ENCODE measurements around the gene HBP1. TPM values are rescaled to one million over a fixed set of nuclear protein-coding genes. Genes with fewer than 3 reads are reported as not detected.
A peak's percentile ranks its signal among the peaks of the same experiment; 100 is the strongest.
"Not testable (repeated sequence)": the region's sequence is repeated elsewhere in the genome, so short reads cannot be mapped to it uniquely, and the experiment has no call there.

HBP1 gene
- total and polyA plus RNA-seq, 4 donors: 22.1 to 187 (median 46.1) TPM

GRCh38 chr7:107219563-107220244 lies 50.9 kb downstream of the HBP1 start:
- H3K27ac ChIP-seq (ENCODE audit: low read depth in 1 of 2, low read length in 1 of 2): peak overlapping the region in 1 of 2 donors; percentile 81
- peaks cover 0 to 2% (median 0%) of the 10 kb centered on the region in 4 donors for H3K9me3 ChIP-seq (ENCODE audit: control insufficient read depth in 4 of 4, insufficient read depth in 3 of 4, low read length in 3 of 4)
- no peak overlapping the region for H3K4me3 ChIP-seq
- 66 to 85% methylated on average over 2 of the region's 2 CpGs for WGBS, 2 donors
- ATAC-seq (ENCODE audit: insufficient read depth, low FRiP score) (no peak), DNase-seq (no peak)
- H3K9ac ChIP-seq (ENCODE audit: insufficient read depth in 1 of 2, low read length in 2 of 2): no peak overlapping the region
- TF ChIP-seq CTCF (IDR thresholded peaks at IDR 0.05; ENCODE audit: control extremely low read depth, extremely low read depth): no peak
- no peaks in the 10 kb centered on the region for H3K27me3 ChIP-seq (ENCODE audit: control insufficient read depth in 3 of 3, insufficient read depth in 3 of 3, low read length in 2 of 3)
- no peaks in the 10 kb centered on the region for H3K36me3 ChIP-seq (ENCODE audit: control insufficient read depth in 4 of 4, insufficient read depth in 4 of 4, low read length in 4 of 4)
- peaks cover 0 to 2% (median under 1%) of the 10 kb centered on the region in 5 donors for H3K4me1 ChIP-seq (ENCODE audit: control insufficient read depth in 5 of 5, insufficient read depth in 5 of 5, low read length in 5 of 5)

GRCh38 chr7:107220356-107220755 lies 51.6 kb downstream of the HBP1 start:
- no peak for DNase-seq
- no peak for TF ChIP-seq CTCF (IDR thresholded peaks at IDR 0.05; ENCODE audit: control extremely low read depth, extremely low read depth)
- Histone ChIP-seq H3K27me3 (ENCODE audit: control insufficient read depth in 3 of 3, insufficient read depth in 3 of 3, low read length in 2 of 3) (no peaks in the 10 kb centered on the region), H3K36me3 (ENCODE audit: control insufficient read depth in 4 of 4, insufficient read depth in 4 of 4, low read length in 4 of 4) (peaks cover 0 to 3% (median 0%) of the 10 kb centered on the region in 4 donors), H3K27ac (ENCODE audit: low read depth in 1 of 2, low read length in 1 of 2) (peak overlapping the region in 1 of 2 donors; percentile 81), H3K9me3 (ENCODE audit: control insufficient read depth in 4 of 4, insufficient read depth in 3 of 4, low read length in 3 of 4) (no peaks in the 10 kb centered on the region), H3K4me1 (ENCODE audit: control insufficient read depth in 5 of 5, insufficient read depth in 5 of 5, low read length in 5 of 5) (peaks cover 0 to 4% (median 2%) of the 10 kb centered on the region in 5 donors), H3K4me3 (no peak overlapping the region), H3K9ac (ENCODE audit: insufficient read depth in 1 of 2, low read length in 2 of 2) (no peak overlapping the region)
- 95 to 97% methylated on average over 5 of the region's 5 CpGs for WGBS, 2 donors
- ATAC-seq (ENCODE audit: insufficient read depth, low FRiP score): no peak

- WGBS, 2 donors: 91 to 96% methylated on average over 6 of the region's 6 CpGs
- DNase-seq; ATAC-seq (ENCODE audit: insufficient read depth, low FRiP score); H3K4me1 ChIP-seq (ENCODE audit: control insufficient read depth in 5 of 5, insufficient read depth in 5 of 5, low read length in 5 of 5); H3K4me3 ChIP-seq; H3K9me3 ChIP-seq (ENCODE audit: control insufficient read depth in 4 of 4, insufficient read depth in 3 of 4, low read length in 3 of 4); H3K27me3 ChIP-seq (ENCODE audit: control insufficient read depth in 3 of 3, insufficient read depth in 3 of 3, low read length in 2 of 3); H3K9ac ChIP-seq (ENCODE audit: insufficient read depth in 1 of 2, low read length in 2 of 2); H3K36me3 ChIP-seq (ENCODE audit: control insufficient read depth in 4 of 4, insufficient read depth in 4 of 4, low read length in 4 of 4): not testable (repeated sequence)
- peak overlapping the region in 1 of 2 donors; percentile 83 for H3K27ac ChIP-seq (ENCODE audit: low read depth in 1 of 2, low read length in 1 of 2)
These were observed 52.0 kb downstream of the HBP1 start for GRCh38 chr7:107220806-107221205.

- H3K4me3 ChIP-seq: no peak overlapping the region
- DNase-seq (no peak), ATAC-seq (ENCODE audit: insufficient read depth, low FRiP score) (no peak)
- whole genome bisulfite sequencing, 2 donors: 90 to 97% methylated on average over 5 of the region's 5 CpGs
- H3K4me1 ChIP-seq (ENCODE audit: control insufficient read depth in 5 of 5, insufficient read depth in 5 of 5, low read length in 5 of 5): peaks cover 0 to 4% (median 2%) of the 10 kb centered on the region in 5 donors
- no peak overlapping the region for H3K9ac ChIP-seq (ENCODE audit: insufficient read depth in 1 of 2, low read length in 2 of 2)
- H3K27me3 ChIP-seq (ENCODE audit: control insufficient read depth in 3 of 3, insufficient read depth in 3 of 3, low read length in 2 of 3): no peaks in the 10 kb centered on the region
- no peak for TF ChIP-seq CTCF (IDR thresholded peaks at IDR 0.05; ENCODE audit: control extremely low read depth, extremely low read depth)
- H3K36me3 ChIP-seq (ENCODE audit: control insufficient read depth in 4 of 4, insufficient read depth in 4 of 4, low read length in 4 of 4): peaks cover 0 to 7% (median 5%) of the 10 kb centered on the region in 4 donors
- no peaks in the 10 kb centered on the region for H3K9me3 ChIP-seq (ENCODE audit: control insufficient read depth in 4 of 4, insufficient read depth in 3 of 4, low read length in 3 of 4)
- H3K27ac ChIP-seq (ENCODE audit: low read depth in 1 of 2, low read length in 1 of 2): peak overlapping the region in 1 of 2 donors; percentile 21
These were observed 55.8 kb downstream of the HBP1 start for GRCh38 chr7:107224374-107225223.
